GM23338 (cell line): ENCODE results near the gene TRIM31. TPM values are rescaled to one million over a fixed set of nuclear protein-coding genes. Genes with fewer than 3 reads are reported as not detected.

Source experiments
- ATAC-seq: fragments of 200-7000 bp; cut with Tn5 transposase; 3 replicates; pipeline ENCODE4 v1.9.1; 2020
- DNase-seq: peaks from one replicate; pipeline ENCODE4 v3.0.0-alpha.2; 2015; ENCODE audit warnings: low spot score
- H2AFZ ChIP-seq: fragments of 200-600 bp; sonication (generic); 2 replicates; pipeline ENCODE4 v1.8.0; 2016; ENCODE audit warnings: antibody characterized with exemption, mild to moderate bottlenecking, moderate library complexity
- H3F3A ChIP-seq: fragments of 200-600 bp; sonication (generic); replicated peaks from 2 replicates; pipeline ENCODE4 v1.8.0; 2017; ENCODE audit warnings: antibody characterized with exemption, mixed run types, low read depth
- H3K27ac ChIP-seq: fragments of 200-600 bp; sonication (generic); 2 replicates; pipeline ENCODE4 v1.6.1; 2016; ENCODE audit warnings: low read depth
- H3K27me3 ChIP-seq: fragments of 200-600 bp; sonication (generic); 2 replicates; pipeline ENCODE4 v1.8.0; 2016; ENCODE audit warnings: mild to moderate bottlenecking, mixed run types, moderate library complexity; ENCODE audit not compliant: insufficient read depth
- H3K36me3 ChIP-seq: fragments of 200-600 bp; sonication (generic); 2 replicates; pipeline ENCODE4 v1.8.0; 2016; ENCODE audit warnings: mild to moderate bottlenecking; ENCODE audit not compliant: insufficient read depth
- H3K4me1 ChIP-seq: fragments of 200-600 bp; sonication (generic); 2 replicates; pipeline ENCODE4 v1.8.0; 2016; ENCODE audit warnings: mild to moderate bottlenecking, moderate library complexity; ENCODE audit not compliant: insufficient read depth
- H3K4me2 ChIP-seq: fragments of 200-600 bp; sonication (generic); 2 replicates; pipeline ENCODE4 v1.7.1; 2017; ENCODE audit warnings: mixed run types
- H3K4me3 ChIP-seq: fragments of 200-600 bp; sonication (generic); 2 replicates; pipeline ENCODE4 v1.6.1; 2016; ENCODE audit warnings: mixed run types
- H3K79me2 ChIP-seq: fragments of 200-600 bp; sonication (generic); replicated peaks from 2 replicates; pipeline ENCODE4 v1.8.0; 2017; ENCODE audit warnings: mild to moderate bottlenecking; ENCODE audit not compliant: insufficient read depth
- H3K9me2 ChIP-seq: fragments of 200-600 bp; sonication (generic); 2 replicates; pipeline ENCODE4 v1.8.0; 2017; ENCODE audit not compliant: insufficient read depth
- H4K20me1 ChIP-seq: fragments of 200-600 bp; sonication (generic); replicated peaks from 2 replicates; pipeline ENCODE4 v1.8.0; 2017; ENCODE audit warnings: mild to moderate bottlenecking; ENCODE audit not compliant: insufficient read depth
- H3K27ac Mint-ChIP-seq: 2 replicates; pipeline ENCODE4 v1.8.0; 2020; ENCODE audit warnings: inconsistent platforms, mild to moderate bottlenecking, moderate library complexity, mixed read lengths
- H3K27me3 Mint-ChIP-seq: 3 replicates; pipeline ENCODE4 v1.8.0; 2022; ENCODE audit warnings: low read depth, mild to moderate bottlenecking, moderate library complexity, mixed read lengths, inconsistent platforms; ENCODE audit not compliant: insufficient read depth, poor library complexity
- H3K36me3 Mint-ChIP-seq: 3 replicates; pipeline ENCODE4 v1.8.0; 2021; ENCODE audit warnings: low read depth, mild to moderate bottlenecking, inconsistent platforms, moderate library complexity, mixed read lengths
- H3K4me1 Mint-ChIP-seq: 3 replicates; pipeline ENCODE4 v1.8.0; 2020; ENCODE audit warnings: mild to moderate bottlenecking, inconsistent platforms, mixed read lengths
- H3K4me3 Mint-ChIP-seq: 3 replicates; pipeline ENCODE4 v1.8.0; 2021; ENCODE audit warnings: moderate library complexity, mild to moderate bottlenecking, inconsistent platforms, mixed read lengths
- H3K9me3 Mint-ChIP-seq: 3 replicates; pipeline ENCODE4 v1.8.0; 2020; ENCODE audit warnings: moderate library complexity, mild to moderate bottlenecking, inconsistent platforms, mixed read lengths
- CREB1 ChIP-seq: fragments of 250-450 bp; sonication (Bioruptor Pico); IDR thresholded peaks from 2 replicates; pipeline ENCODE4 v1.5.0; 2020; ENCODE audit warnings: low read depth, mild to moderate bottlenecking, moderate library complexity
- ETS1 ChIP-seq: IDR thresholded peaks from 2 replicates; pipeline ENCODE4 v1.6.1; 2016; ENCODE audit warnings: antibody characterized with exemption
- EZH2 ChIP-seq: fragments of 200-600 bp; sonication (generic); IDR thresholded peaks from one replicate; pipeline ENCODE4 v1.8.0; 2017; ENCODE audit warnings: antibody characterized with exemption, mild to moderate bottlenecking, low read depth; ENCODE audit not compliant: unreplicated experiment
- EZH2phosphoT487 ChIP-seq: fragments of 200-600 bp; sonication (generic); IDR thresholded peaks from one replicate; pipeline ENCODE4 v1.8.1; 2018; ENCODE audit warnings: antibody characterized with exemption; ENCODE audit not compliant: unreplicated experiment
- JUNB ChIP-seq: IDR thresholded peaks from one replicate; pipeline ENCODE4 v1.6.1; 2016; ENCODE audit warnings: antibody characterized with exemption; ENCODE audit not compliant: unreplicated experiment
- NANOG ChIP-seq: IDR thresholded peaks from 2 replicates; pipeline ENCODE4 v1.6.1; 2016; ENCODE audit warnings: antibody characterized with exemption, borderline replicate concordance
- POLR2AphosphoS5 ChIP-seq: IDR thresholded peaks from 2 replicates; pipeline ENCODE4 v1.6.1; 2016; ENCODE audit warnings: antibody characterized with exemption, low read depth
- REST ChIP-seq: IDR thresholded peaks from one replicate; pipeline ENCODE4 v1.6.1; 2018; ENCODE audit warnings: antibody characterized with exemption; ENCODE audit not compliant: unreplicated experiment
- STAT1 ChIP-seq: IDR thresholded peaks from one replicate; pipeline ENCODE4 v1.6.1; 2016; ENCODE audit warnings: antibody characterized with exemption; ENCODE audit not compliant: unreplicated experiment
- ZNF114 ChIP-seq: fragments of 250-450 bp; sonication (Bioruptor Pico); IDR thresholded peaks from 2 replicates; pipeline ENCODE4 v1.5.0; 2020; ENCODE audit warnings: mild to moderate bottlenecking, moderate library complexity
- ZNF331 ChIP-seq: fragments of 250-450 bp; sonication (Bioruptor Pico); IDR thresholded peaks from 2 replicates; pipeline ENCODE4 v1.5.0; 2020; ENCODE audit warnings: low read depth, mild to moderate bottlenecking, moderate library complexity
- polyA plus RNA-seq: library from polyadenylated mRNA; unstranded; fragments of >200 nt; fragmentation: Nextera tagmentation; extraction: Ambion mirVana; gene quantifications from 2 replicates; pipeline ENCODE4 v1.2.1, GENCODE V29; 2016
- total RNA-seq: library from RNA; depleted of rRNA; stranded (reverse); fragments of >200 nt; shearing (Covaris generic); gene quantifications from 2 replicates; pipeline ENCODE4 v1.2.3, GENCODE V29; 2014
- TF ChIP-seq, protein P1 (sequence below): fragments of 250-450 bp; sonication (Bioruptor Pico); IDR thresholded peaks from 2 replicates; pipeline ENCODE4 v1.5.0; 2020; ENCODE audit warnings: mild to moderate bottlenecking, moderate library complexity
- TF ChIP-seq, protein P2 (sequence below), 2 experiments: fragments of 200-600 bp in 1 of 2; sonication (generic) in 1 of 2; conservative IDR thresholded peaks; 2 replicates each; pipeline versions ENCODE4 v1.5.1 to v1.6.1; 2016 to 2017; ENCODE audit warnings: antibody characterized with exemption in 2 of 2, low read depth in 2 of 2, mild to moderate bottlenecking in 2 of 2, moderate library complexity in 1 of 2

Gene TRIM31
- total and polyA plus RNA-seq, 2 experiments from 2014 or later = 0.26 TPM; not detected in 1

- Histone ChIP-seq H4K20me1 (no peaks in the 10 kb centered on the region), H3K36me3 (no peaks in the 10 kb centered on the region), H3K27me3 (0 out of 2 replicates have a peak, but pooled peaks cover 11% of the 10 kb centered on the region), H3K79me2 (no peaks in the 10 kb centered on the region), H3K9me2 (no peaks in the 10 kb centered on the region), H3K27ac (no peak overlapping the region), H3K4me2 (no peak overlapping the region), H3K4me1 (no peaks in the 10 kb centered on the region), H3F3A (no peaks in the 10 kb centered on the region), H2AFZ (no peak overlapping the region), H3K4me3 (no peak overlapping the region)
- H3K4me3 Mint-ChIP-seq = no peak overlapping the region
- H3K36me3 Mint-ChIP-seq = no peaks in the 10 kb centered on the region
- ATAC-seq (no peak), DNase-seq (no peak)
- H3K27me3 Mint-ChIP-seq = peaks cover 6% of the 10 kb centered on the region
- no peak overlapping the region for H3K27ac Mint-ChIP-seq
- no peaks in the 10 kb centered on the region for H3K4me1 Mint-ChIP-seq
- H3K9me3 Mint-ChIP-seq = no peaks in the 10 kb centered on the region
- no peak for TF ChIP-seq REST
- no peak for TF ChIP-seq ETS1
- TF ChIP-seq, protein P1, sequence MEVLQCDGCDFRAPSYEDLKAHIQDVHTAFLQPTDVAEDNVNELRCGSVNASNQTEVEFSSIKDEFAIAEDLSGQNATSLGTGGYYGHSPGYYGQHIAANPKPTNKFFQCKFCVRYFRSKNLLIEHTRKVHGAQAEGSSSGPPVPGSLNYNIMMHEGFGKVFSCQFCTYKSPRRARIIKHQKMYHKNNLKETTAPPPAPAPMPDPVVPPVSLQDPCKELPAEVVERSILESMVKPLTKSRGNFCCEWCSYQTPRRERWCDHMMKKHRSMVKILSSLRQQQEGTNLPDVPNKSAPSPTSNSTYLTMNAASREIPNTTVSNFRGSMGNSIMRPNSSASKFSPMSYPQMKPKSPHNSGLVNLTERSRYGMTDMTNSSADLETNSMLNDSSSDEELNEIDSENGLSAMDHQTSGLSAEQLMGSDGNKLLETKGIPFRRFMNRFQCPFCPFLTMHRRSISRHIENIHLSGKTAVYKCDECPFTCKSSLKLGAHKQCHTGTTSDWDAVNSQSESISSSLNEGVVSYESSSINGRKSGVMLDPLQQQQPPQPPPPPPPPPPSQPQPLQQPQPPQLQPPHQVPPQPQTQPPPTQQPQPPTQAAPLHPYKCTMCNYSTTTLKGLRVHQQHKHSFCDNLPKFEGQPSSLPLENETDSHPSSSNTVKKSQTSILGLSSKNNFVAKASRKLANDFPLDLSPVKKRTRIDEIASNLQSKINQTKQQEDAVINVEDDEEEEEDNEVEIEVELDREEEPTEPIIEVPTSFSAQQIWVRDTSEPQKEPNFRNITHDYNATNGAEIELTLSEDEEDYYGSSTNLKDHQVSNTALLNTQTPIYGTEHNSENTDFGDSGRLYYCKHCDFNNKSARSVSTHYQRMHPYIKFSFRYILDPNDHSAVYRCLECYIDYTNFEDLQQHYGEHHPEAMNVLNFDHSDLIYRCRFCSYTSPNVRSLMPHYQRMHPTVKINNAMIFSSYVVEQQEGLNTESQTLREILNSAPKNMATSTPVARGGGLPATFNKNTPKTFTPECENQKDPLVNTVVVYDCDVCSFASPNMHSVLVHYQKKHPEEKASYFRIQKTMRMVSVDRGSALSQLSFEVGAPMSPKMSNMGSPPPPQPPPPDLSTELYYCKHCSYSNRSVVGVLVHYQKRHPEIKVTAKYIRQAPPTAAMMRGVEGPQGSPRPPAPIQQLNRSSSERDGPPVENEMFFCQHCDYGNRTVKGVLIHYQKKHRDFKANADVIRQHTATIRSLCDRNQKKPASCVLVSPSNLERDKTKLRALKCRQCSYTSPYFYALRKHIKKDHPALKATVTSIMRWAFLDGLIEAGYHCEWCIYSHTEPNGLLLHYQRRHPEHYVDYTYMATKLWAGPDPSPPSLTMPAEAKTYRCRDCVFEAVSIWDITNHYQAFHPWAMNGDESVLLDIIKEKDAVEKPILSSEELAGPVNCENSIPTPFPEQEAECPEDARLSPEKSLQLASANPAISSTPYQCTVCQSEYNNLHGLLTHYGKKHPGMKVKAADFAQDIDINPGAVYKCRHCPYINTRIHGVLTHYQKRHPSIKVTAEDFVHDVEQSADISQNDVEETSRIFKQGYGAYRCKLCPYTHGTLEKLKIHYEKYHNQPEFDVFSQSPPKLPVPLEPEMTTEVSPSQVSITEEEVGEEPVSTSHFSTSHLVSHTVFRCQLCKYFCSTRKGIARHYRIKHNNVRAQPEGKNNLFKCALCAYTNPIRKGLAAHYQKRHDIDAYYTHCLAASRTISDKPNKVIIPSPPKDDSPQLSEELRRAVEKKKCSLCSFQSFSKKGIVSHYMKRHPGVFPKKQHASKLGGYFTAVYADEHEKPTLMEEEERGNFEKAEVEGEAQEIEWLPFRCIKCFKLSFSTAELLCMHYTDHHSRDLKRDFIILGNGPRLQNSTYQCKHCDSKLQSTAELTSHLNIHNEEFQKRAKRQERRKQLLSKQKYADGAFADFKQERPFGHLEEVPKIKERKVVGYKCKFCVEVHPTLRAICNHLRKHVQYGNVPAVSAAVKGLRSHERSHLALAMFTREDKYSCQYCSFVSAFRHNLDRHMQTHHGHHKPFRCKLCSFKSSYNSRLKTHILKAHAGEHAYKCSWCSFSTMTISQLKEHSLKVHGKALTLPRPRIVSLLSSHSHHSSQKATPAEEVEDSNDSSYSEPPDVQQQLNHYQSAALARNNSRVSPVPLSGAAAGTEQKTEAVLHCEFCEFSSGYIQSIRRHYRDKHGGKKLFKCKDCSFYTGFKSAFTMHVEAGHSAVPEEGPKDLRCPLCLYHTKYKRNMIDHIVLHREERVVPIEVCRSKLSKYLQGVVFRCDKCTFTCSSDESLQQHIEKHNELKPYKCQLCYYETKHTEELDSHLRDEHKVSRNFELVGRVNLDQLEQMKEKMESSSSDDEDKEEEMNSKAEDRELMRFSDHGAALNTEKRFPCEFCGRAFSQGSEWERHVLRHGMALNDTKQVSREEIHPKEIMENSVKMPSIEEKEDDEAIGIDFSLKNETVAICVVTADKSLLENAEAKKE (CRISPR knock-in tag) = no peak
- TF ChIP-seq ZNF114 (CRISPR knock-in tag) = no peak
- TF ChIP-seq STAT1 = no peak
- no peak for TF ChIP-seq NANOG
- TF ChIP-seq, protein P2, sequence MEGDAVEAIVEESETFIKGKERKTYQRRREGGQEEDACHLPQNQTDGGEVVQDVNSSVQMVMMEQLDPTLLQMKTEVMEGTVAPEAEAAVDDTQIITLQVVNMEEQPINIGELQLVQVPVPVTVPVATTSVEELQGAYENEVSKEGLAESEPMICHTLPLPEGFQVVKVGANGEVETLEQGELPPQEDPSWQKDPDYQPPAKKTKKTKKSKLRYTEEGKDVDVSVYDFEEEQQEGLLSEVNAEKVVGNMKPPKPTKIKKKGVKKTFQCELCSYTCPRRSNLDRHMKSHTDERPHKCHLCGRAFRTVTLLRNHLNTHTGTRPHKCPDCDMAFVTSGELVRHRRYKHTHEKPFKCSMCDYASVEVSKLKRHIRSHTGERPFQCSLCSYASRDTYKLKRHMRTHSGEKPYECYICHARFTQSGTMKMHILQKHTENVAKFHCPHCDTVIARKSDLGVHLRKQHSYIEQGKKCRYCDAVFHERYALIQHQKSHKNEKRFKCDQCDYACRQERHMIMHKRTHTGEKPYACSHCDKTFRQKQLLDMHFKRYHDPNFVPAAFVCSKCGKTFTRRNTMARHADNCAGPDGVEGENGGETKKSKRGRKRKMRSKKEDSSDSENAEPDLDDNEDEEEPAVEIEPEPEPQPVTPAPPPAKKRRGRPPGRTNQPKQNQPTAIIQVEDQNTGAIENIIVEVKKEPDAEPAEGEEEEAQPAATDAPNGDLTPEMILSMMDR (conservative IDR thresholded peaks at IDR 0.05; ENCODE audit: low read depth in 2 of 2) = no peak
- no peak for TF ChIP-seq POLR2AphosphoS5
- no peak for TF ChIP-seq CREB1 (CRISPR knock-in tag)
- no peak for TF ChIP-seq EZH2phosphoT487
- TF ChIP-seq JUNB = no peak
- TF ChIP-seq EZH2 = no peak
- no peak for TF ChIP-seq ZNF331 (CRISPR knock-in tag)
These were observed 42.0 kb upstream of the TRIM31 start for GRCh38 chr6:30154709-30155519.
